Type B pancreatic cell (in vitro differentiated cells): ENCODE data around the gene C11orf54. TPM values are rescaled to one million over a fixed set of nuclear protein-coding genes. Genes with fewer than 3 reads are reported as not detected.
"Not testable (repeated sequence)": the region's sequence is repeated elsewhere in the genome, so short reads cannot be mapped to it uniquely, and the experiment has no call there.

Experiments used
- DNase-seq: peaks from one replicate; pipeline ENCODE4 v3.0.0; 2021; ENCODE audit warnings: mixed read lengths; ENCODE audit not compliant: unreplicated experiment; ENCODE audit errors: extremely low spot score
- H3K27ac Mint-ChIP-seq: 2 replicates; pipeline ENCODE4 v1.8.0; 2021; ENCODE audit warnings: mild to moderate bottlenecking, mixed read lengths
- H3K27me3 Mint-ChIP-seq: 2 replicates; pipeline ENCODE4 v1.8.0; 2021; ENCODE audit warnings: mixed read lengths
- H3K36me3 Mint-ChIP-seq: 2 replicates; pipeline ENCODE4 v1.8.0; 2021; ENCODE audit warnings: mixed read lengths
- H3K4me1 Mint-ChIP-seq: one replicate; pipeline ENCODE4 v1.8.0; 2021; ENCODE audit warnings: mixed read lengths; ENCODE audit not compliant: unreplicated experiment
- H3K4me3 Mint-ChIP-seq: 2 replicates; pipeline ENCODE4 v1.8.0; 2021; ENCODE audit warnings: mild to moderate bottlenecking, mixed read lengths
- H3K9me3 Mint-ChIP-seq: 2 replicates; pipeline ENCODE4 v1.8.0; 2021; ENCODE audit warnings: mixed read lengths
- CTCF ChIP-seq: fragments of 200-600 bp; sonication (generic); conservative IDR thresholded peaks from 2 replicates; pipeline ENCODE4 v1.5.0; 2021; ENCODE audit warnings: antibody characterized with exemption, mild to moderate bottlenecking
- total RNA-seq: library from RNA; stranded (reverse); gene quantifications from 2 replicates; pipeline ENCODE4 v1.2.1, GENCODE V29; 2021; ENCODE audit warnings: low replicate concordance

The C11orf54 gene
- total RNA-seq, 1 donor from 2014 or later: 29.9 TPM

GRCh38 chr11:93773601-93774200 lies 32.2 kb downstream of the C11orf54 start:
- H3K4me1 Mint-ChIP-seq: no peaks in the 10 kb centered on the region
- no peaks in the 10 kb centered on the region for H3K27me3 Mint-ChIP-seq
- H3K9me3 Mint-ChIP-seq: no peaks in the 10 kb centered on the region
- H3K36me3 Mint-ChIP-seq: no peaks in the 10 kb centered on the region
- no peak overlapping the region for H3K27ac Mint-ChIP-seq
- TF ChIP-seq CTCF: no peak
- DNase-seq: no peak
- no peak overlapping the region for H3K4me3 Mint-ChIP-seq

GRCh38 chr11:93774560-93774959 lies 33.1 kb downstream of the C11orf54 start:
- not testable (repeated sequence) for H3K4me1 Mint-ChIP-seq, H3K9me3 Mint-ChIP-seq, H3K36me3 Mint-ChIP-seq, H3K4me3 Mint-ChIP-seq, H3K27me3 Mint-ChIP-seq, H3K27ac Mint-ChIP-seq, DNase-seq

- no peak overlapping the region for H3K4me3 Mint-ChIP-seq
- H3K4me1 Mint-ChIP-seq: no peaks in the 10 kb centered on the region
- no peaks in the 10 kb centered on the region for H3K27me3 Mint-ChIP-seq
- H3K36me3 Mint-ChIP-seq: peaks cover 3% of the 10 kb centered on the region
- peak; percentile 66 for TF ChIP-seq CTCF
- no peaks in the 10 kb centered on the region for H3K9me3 Mint-ChIP-seq
- no peak for DNase-seq
- H3K27ac Mint-ChIP-seq: no peak overlapping the region
Measured at GRCh38 chr11:93775289-93775688, 33.8 kb downstream of the C11orf54 start.

- Mint-ChIP-seq H3K4me3 (peak overlapping the region; percentile 98), H3K4me1 (peaks cover 31% of the 10 kb centered on the region)
Measured at GRCh38 chr11:93783362-93783761, 41.9 kb downstream of the C11orf54 start.

GRCh38 chr11:93783765-93784144 lies 42.3 kb downstream of the C11orf54 start:
- Mint-ChIP-seq H3K4me1 (peaks cover 31% of the 10 kb centered on the region), H3K27ac (peak overlapping the region; percentile 87), H3K36me3 (peaks cover 20% of the 10 kb centered on the region), H3K27me3 (no peaks in the 10 kb centered on the region), H3K9me3 (no peaks in the 10 kb centered on the region), H3K4me3 (peak overlapping the region; percentile 98)
- DNase-seq: no peak
- TF ChIP-seq CTCF: peak; percentile 39

More at GRCh38 chr11:93783362-93783761, 41.9 kb downstream of the C11orf54 start:
- no peak for TF ChIP-seq CTCF
- Mint-ChIP-seq H3K27ac (peak overlapping the region; percentile 87), H3K27me3 (no peaks in the 10 kb centered on the region), H3K36me3 (peaks cover 18% of the 10 kb centered on the region), H3K9me3 (no peaks in the 10 kb centered on the region)
- no peak for DNase-seq

GRCh38 chr11:93784145-93784934 lies 42.9 kb downstream of the C11orf54 start, which contains the start of gene MED17:
Gene MED17 (plus strand): TSS chr11:93784282. CDS start chr11:93784514, 232 bp downstream.
- H3K27ac Mint-ChIP-seq: peak within 1 kb of the TSS; percentile 87
- H3K36me3 Mint-ChIP-seq: peaks cover 22% of the 10 kb centered on the region
- H3K27me3 Mint-ChIP-seq: no peaks in the 10 kb centered on the region
- H3K4me1 Mint-ChIP-seq: peaks cover 31% of the 10 kb centered on the region
- peak within 1 kb of the TSS; percentile 98 for H3K4me3 Mint-ChIP-seq
- DNase-seq: peak; percentile 90
- TF ChIP-seq CTCF: peak; percentile 69
- no peaks in the 10 kb centered on the region for H3K9me3 Mint-ChIP-seq
